HEK293T (cell line): ENCODE measurements around the gene MTAP.

ENCODE experiments used
- ARNT ChIP-seq: fragments of 450-650 bp; IDR thresholded peaks from 2 replicates; pipeline ENCODE4 v1.6.1; 2017; ENCODE audit warnings: mild to moderate bottlenecking
- BHLHE40 ChIP-seq: fragments of 450-650 bp; IDR thresholded peaks from 2 replicates; pipeline ENCODE4 v1.6.1; 2016; ENCODE audit warnings: mild to moderate bottlenecking, moderate library complexity, borderline replicate concordance
- CTBP1 ChIP-seq: fragments of 450-650 bp; IDR thresholded peaks from 2 replicates; pipeline ENCODE4 v1.6.1; 2016; ENCODE audit warnings: borderline replicate concordance
- FOXK2 ChIP-seq: fragments of 450-650 bp; IDR thresholded peaks from 2 replicates; pipeline ENCODE4 v1.6.1; 2016; ENCODE audit warnings: mild to moderate bottlenecking
- FOXM1 ChIP-seq: fragments of 450-650 bp; IDR thresholded peaks from 2 replicates; pipeline ENCODE4 v1.6.1; 2017; ENCODE audit warnings: mild to moderate bottlenecking, borderline replicate concordance
- L3MBTL2 ChIP-seq: fragments of 450-650 bp; conservative IDR thresholded peaks from 2 replicates; pipeline ENCODE4 v1.6.1; 2016; ENCODE audit warnings: mild to moderate bottlenecking
- NFRKB ChIP-seq: fragments of 450-650 bp; IDR thresholded peaks from 2 replicates; pipeline ENCODE4 v1.6.1; 2016; ENCODE audit warnings: mild to moderate bottlenecking, moderate library complexity
- SP1 ChIP-seq: fragments of 450-650 bp; IDR thresholded peaks from 2 replicates; pipeline ENCODE4 v1.6.1; 2017
- SUZ12 ChIP-seq: fragments of 450-650 bp; IDR thresholded peaks from 2 replicates; pipeline ENCODE4 v1.6.1; 2016; ENCODE audit warnings: mild to moderate bottlenecking
- TARDBP ChIP-seq: fragments of 450-650 bp; IDR thresholded peaks from 2 replicates; pipeline ENCODE4 v1.6.1; 2016
- ZNF384 ChIP-seq: fragments of 450-650 bp; IDR thresholded peaks from 2 replicates; pipeline ENCODE4 v1.6.1; 2016
- TF ChIP-seq, protein P1 (sequence below): fragments of 450-650 bp; IDR thresholded peaks from 2 replicates; pipeline ENCODE4 v1.6.1; 2016

DNA sequence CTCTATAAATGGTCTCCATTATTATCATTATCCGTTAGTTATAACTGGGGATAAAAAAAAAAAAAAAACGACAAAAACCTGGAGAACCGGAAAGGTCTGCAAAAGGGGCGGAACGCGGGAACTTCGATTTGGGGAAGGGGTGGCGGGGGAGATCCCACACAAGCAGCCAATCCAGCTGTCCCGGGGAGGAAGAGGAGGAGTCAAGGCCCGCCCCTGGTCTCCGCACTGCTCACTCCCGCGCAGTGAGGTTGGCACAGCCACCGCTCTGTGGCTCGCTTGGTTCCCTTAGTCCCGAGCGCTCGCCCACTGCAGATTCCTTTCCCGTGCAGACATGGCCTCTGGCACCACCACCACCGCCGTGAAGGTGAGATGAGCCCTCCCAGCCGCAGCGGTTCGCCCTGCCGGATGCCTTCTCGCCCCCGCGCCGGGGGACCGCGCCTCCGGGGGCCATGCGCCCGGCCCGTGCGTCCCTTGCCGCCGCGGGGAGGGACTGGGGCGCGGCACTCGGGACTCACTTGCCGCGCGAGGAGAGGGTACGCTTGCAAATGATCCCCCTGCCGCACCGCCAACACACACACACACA lies at the start of gene MTAP:
- TF ChIP-seq SP1 (no peak), SUZ12 (no peak), ARNT (no peak), NFRKB (no peak), L3MBTL2 (no peak; the same call in 1 of the 2 replicates), FOXK2 (no peak), FOXM1 (peak; percentile 61; the same call in 1 of the 2 replicates), ZNF384 (peak; percentile 95), CTBP1 (no peak; the same call in 1 of the 2 replicates), BHLHE40 (no peak), TARDBP (no peak)
- TF ChIP-seq, protein P1, sequence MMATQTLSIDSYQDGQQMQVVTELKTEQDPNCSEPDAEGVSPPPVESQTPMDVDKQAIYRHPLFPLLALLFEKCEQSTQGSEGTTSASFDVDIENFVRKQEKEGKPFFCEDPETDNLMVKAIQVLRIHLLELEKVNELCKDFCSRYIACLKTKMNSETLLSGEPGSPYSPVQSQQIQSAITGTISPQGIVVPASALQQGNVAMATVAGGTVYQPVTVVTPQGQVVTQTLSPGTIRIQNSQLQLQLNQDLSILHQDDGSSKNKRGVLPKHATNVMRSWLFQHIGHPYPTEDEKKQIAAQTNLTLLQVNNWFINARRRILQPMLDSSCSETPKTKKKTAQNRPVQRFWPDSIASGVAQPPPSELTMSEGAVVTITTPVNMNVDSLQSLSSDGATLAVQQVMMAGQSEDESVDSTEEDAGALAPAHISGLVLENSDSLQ: no peak
